ENCODE results near the gene U2SURP. TPM values are rescaled to one million over a fixed set of nuclear protein-coding genes. Genes with fewer than 3 reads are reported as not detected.

U2SURP gene
- total RNA-seq, 4 donors from 2014 or later: 59.5 to 106 (median 73.9) TPM

- DNase-seq (ENCODE audit: low spot score) (no peak), ATAC-seq (ENCODE audit: low FRiP score) (no peak)
- TF ChIP-seq CTCF (IDR thresholded peaks at IDR 0.05): no peak
Observed at GRCh38 chr3:143054011-143054410, 52.6 kb downstream of the U2SURP start.

DNA sequence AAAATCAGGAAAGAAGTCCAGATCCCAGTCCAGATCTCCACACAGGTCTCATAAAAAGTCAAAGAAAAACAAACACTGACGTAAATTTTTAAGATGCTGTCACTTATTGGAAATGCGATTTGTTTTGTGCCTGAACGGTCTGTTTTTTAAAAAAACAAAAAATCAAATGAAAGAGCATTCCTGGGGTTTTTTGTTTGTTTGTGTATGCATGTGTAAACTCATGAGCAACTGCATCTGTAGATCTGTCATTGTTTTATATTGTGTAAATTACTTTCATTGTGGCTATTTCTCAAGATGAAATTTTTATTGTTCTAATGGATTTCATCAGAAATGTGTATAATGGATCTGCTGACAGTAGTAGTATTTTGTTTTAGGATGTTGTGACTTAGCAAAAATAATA is 55.0 kb downstream of the U2SURP start:
- TF ChIP-seq CTCF (IDR thresholded peaks at IDR 0.05): no peak
- DNase-seq (ENCODE audit: low spot score): no peak
- no peak for ATAC-seq (ENCODE audit: low FRiP score)

- no peak for DNase-seq (ENCODE audit: low spot score)
- ATAC-seq (ENCODE audit: low FRiP score): no peak
- no peak for TF ChIP-seq CTCF (IDR thresholded peaks at IDR 0.05)
Observed at GRCh38 chr3:143060906-143061305, 59.5 kb downstream of the U2SURP start.

- no peak for TF ChIP-seq CTCF (IDR thresholded peaks at IDR 0.05)
- ATAC-seq (ENCODE audit: low FRiP score) (no peak), DNase-seq (ENCODE audit: low spot score) (no peak)
Observed at GRCh38 chr3:143063018-143063417, 61.6 kb downstream of the U2SURP start.

- no peak for ATAC-seq (ENCODE audit: low FRiP score)
- no peak for DNase-seq (ENCODE audit: low spot score)
Observed at GRCh38 chr3:143064777-143065176, 63.4 kb downstream of the U2SURP start.

GRCh38 chr3:143065364-143065763 is 64.0 kb downstream of the U2SURP start:
- DNase-seq (ENCODE audit: low spot score): no peak
- no peak for ATAC-seq (ENCODE audit: low FRiP score)
- TF ChIP-seq CTCF (IDR thresholded peaks at IDR 0.05): no peak

More at GRCh38 chr3:143064777-143065176, 63.4 kb downstream of the U2SURP start:
- TF ChIP-seq CTCF (IDR thresholded peaks at IDR 0.05): no peak

GRCh38 chr3:143066033-143066432 is 64.7 kb downstream of the U2SURP start:
- ATAC-seq (ENCODE audit: low FRiP score): no peak
- no peak for TF ChIP-seq CTCF (IDR thresholded peaks at IDR 0.05)
- DNase-seq (ENCODE audit: low spot score): no peak

Measured in omental fat pad (tissue), 4 donors.